ENCODE results near the gene C15orf39. TPM values are rescaled to one million over a fixed set of nuclear protein-coding genes. Genes with fewer than 3 reads are reported as not detected.

Gene C15orf39
- total RNA-seq, 4 donors from 2014 or later, result 12.3 to 33.3 (median 21.5) TPM

DNA sequence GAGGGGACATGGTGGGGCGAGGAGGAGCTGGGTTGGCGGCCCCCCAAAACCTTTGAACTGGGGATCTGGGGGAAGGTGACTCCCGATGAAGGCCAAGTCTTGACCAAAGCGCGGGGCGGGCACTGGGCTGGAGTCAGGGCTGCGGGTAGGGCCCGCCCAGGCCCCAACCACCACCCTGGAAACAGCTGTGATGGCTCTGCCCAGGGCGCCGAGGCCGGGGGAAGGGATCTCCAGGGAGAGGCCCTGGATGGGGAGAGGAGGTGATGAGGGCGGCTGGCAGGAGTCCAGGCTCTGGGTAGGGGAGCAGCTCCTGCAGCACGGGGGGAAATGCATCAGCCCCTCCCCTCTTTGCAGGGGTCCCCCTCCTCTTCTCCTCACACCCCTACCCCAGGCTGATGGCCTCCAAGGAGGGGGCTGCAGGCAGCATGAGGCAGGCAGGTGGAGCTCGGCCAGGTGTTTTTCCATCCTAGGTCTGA is 5.9 kb upstream of the C15orf39 start:
- no peak for DNase-seq
- H3K36me3 ChIP-seq, result no peaks in the 10 kb centered on the region
- H3K27me3 ChIP-seq, result no peaks in the 10 kb centered on the region
- 27 to 41% methylated on average over 3 to 4 of the region's 14 CpGs for WGBS, 2 donors
- intact Hi-C loops (cut with DNase I), result no loop called here
- H3K4me1 ChIP-seq, result peaks cover 13 to 33% (median 20%) of the 10 kb centered on the region in 3 donors
- no peaks in the 10 kb centered on the region for H3K9me3 ChIP-seq
- H3K27ac ChIP-seq, result no peak overlapping the region
- TF ChIP-seq POLR2A (IDR thresholded peaks at IDR 0.05), result no peak
- TF ChIP-seq, protein P1, sequence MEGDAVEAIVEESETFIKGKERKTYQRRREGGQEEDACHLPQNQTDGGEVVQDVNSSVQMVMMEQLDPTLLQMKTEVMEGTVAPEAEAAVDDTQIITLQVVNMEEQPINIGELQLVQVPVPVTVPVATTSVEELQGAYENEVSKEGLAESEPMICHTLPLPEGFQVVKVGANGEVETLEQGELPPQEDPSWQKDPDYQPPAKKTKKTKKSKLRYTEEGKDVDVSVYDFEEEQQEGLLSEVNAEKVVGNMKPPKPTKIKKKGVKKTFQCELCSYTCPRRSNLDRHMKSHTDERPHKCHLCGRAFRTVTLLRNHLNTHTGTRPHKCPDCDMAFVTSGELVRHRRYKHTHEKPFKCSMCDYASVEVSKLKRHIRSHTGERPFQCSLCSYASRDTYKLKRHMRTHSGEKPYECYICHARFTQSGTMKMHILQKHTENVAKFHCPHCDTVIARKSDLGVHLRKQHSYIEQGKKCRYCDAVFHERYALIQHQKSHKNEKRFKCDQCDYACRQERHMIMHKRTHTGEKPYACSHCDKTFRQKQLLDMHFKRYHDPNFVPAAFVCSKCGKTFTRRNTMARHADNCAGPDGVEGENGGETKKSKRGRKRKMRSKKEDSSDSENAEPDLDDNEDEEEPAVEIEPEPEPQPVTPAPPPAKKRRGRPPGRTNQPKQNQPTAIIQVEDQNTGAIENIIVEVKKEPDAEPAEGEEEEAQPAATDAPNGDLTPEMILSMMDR (IDR thresholded peaks at IDR 0.05), result no peak
- no peak overlapping the region for H3K4me3 ChIP-seq

DNA sequence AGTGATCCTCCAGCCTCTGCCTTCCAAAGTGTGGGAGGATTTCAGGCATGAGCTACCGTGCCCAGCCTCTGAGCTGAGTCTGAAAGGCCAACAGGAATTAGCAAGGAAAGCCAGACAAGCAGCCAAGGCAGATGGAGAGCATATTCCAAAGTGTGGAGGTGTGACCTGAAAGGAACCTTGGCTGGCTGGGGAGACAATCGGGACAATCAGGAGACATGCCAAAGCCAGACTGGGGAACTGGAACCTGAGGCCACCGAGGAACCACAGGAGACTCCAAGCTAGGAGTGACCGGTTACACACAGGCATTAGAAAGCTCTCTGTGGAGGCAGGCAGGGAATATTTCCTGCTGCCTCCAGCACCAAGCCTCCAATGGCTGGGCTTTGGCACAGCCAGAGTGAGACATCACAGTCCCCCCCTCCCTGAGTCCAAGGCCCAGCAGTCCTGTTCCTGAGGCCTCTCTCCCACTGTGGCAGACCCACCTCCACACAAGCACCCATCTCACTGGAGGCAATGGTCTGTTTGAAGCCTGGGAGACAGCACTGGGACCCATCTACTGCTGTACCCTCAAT is 4.5 kb upstream of the C15orf39 start:
- Histone ChIP-seq H3K9me3 (no peaks in the 10 kb centered on the region), H3K27ac (no peak overlapping the region), H3K4me3 (no peak overlapping the region), H3K27me3 (no peaks in the 10 kb centered on the region), H3K4me1 (peaks cover 20 to 41% (median 25%) of the 10 kb centered on the region in 3 donors), H3K36me3 (no peaks in the 10 kb centered on the region)
- WGBS, 2 donors, result 72 to 73% methylated on average over 3 of the region's 4 CpGs
- intact Hi-C loops (cut with DNase I), result no loop called here
- no peak for TF ChIP-seq POLR2A (IDR thresholded peaks at IDR 0.05)
- TF ChIP-seq, protein P1 (IDR thresholded peaks at IDR 0.05), result no peak
- DNase-seq, result no peak

DNA sequence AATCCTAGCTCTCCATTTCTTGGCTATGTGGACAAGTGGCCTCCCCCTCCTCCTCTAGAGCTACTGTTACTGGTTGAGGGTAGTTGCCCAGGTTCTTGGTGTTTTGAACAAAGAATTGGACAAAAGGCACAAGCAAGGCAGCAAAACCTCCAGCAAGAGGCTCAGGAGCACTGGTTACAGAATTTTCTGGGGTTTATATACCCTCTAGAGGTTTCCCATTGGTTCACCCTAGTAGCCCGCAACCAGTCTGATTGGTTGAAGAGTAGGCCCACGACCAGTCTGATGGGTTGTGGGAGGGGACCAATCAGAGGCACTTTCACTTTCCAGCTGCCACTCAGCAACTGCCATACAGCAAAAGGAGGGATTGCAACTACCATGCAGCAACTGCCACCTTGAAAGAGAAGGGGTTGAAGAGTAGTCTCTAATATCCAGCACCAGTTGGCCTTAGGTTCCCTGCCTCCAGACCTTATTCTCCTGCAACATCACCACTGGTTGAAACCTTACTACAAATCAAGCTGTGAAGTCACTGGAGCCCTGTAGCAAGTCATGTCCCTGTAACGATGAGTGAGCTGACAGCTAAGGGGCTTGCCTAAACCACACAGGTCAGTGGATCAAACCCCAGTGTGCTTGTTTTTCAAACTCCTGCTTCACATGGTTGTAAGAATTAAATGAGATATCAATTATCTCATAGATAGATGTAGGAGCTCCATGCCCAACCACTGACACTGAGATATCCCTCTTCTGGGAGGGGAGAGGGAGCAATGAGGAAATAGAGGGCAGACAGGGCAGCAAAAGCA is 2.9 kb upstream of the C15orf39 start:
- no peaks in the 10 kb centered on the region for H3K36me3 ChIP-seq
- H3K9me3 ChIP-seq, result no peaks in the 10 kb centered on the region
- WGBS, 2 donors, result 83 to 88% methylated on average over 1 to 2 of the region's 3 CpGs
- no peak overlapping the region for H3K4me3 ChIP-seq
- peak overlapping the region in 2 of 4 donors; percentile 95 for H3K27ac ChIP-seq
- TF ChIP-seq POLR2A (IDR thresholded peaks at IDR 0.05), result no peak
- TF ChIP-seq, protein P1 (IDR thresholded peaks at IDR 0.05), result no peak
- H3K27me3 ChIP-seq, result no peaks in the 10 kb centered on the region
- peaks cover 30 to 50% (median 33%) of the 10 kb centered on the region in 3 donors for H3K4me1 ChIP-seq
- intact Hi-C loops (cut with DNase I), result no loop called here
- no peak for DNase-seq

DNA sequence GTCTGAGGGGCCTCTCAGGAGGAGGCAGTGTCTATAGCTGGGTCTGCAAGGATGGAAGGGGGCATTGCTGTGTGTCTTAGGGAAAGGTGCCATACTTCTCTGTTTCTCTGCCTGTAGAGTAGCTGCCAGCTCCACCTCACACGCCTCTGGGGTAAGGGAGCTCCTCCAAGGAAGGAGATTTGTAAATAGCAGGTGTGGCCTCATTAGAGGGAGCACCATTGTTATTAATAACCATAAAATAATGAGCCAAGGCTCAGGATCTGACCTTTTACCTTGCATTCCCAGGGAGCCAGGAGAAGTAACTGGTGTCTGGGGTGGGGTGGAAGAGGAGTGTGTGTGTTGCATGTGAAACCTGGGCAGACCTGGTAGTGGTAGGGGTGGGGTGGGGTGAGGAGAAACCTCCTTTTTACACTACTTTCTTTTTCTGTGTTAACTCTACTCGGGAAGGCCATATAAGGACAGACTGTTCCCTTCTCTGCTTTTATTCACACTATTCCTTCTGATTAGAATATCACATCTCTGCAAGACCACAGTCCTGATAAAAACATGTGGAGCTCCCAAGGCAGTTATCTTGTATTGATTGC is 2.2 kb upstream of the C15orf39 start:
- peaks cover 37 to 57% (median 39%) of the 10 kb centered on the region in 3 donors for H3K4me1 ChIP-seq
- H3K4me3 ChIP-seq, result no peak overlapping the region
- TF ChIP-seq, protein P1 (IDR thresholded peaks at IDR 0.05), result no peak
- TF ChIP-seq POLR2A (IDR thresholded peaks at IDR 0.05), result no peak
- H3K27me3 ChIP-seq, result no peaks in the 10 kb centered on the region
- WGBS, 2 donors, result 50 to 80% methylated on average over 2 of the region's 2 CpGs
- no peak for DNase-seq
- H3K9me3 ChIP-seq, result no peaks in the 10 kb centered on the region
- intact Hi-C loops (cut with DNase I), result no loop called here
- H3K27ac ChIP-seq, result peak overlapping the region; percentile 95 to 99 (median 97)
- no peaks in the 10 kb centered on the region for H3K36me3 ChIP-seq

DNA sequence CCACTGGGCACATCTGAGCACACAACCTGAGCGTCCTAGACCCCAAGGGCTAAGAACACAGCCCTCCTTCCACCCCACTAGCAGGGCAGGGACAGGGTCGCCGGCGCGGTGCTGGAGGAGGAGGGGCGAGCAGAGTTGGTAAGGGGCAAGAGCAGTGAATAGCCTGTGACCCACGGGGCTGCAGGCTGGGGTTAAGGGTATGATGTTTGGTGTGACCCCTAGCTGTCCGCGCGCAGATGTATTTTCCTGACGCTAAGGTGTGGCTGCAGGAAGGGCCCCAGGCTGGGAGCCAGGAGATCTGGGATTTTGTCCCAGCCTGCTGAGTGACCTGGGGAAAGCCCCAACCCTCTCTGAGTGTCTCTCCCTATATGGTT is 1.3 kb upstream of the C15orf39 start:
- Histone ChIP-seq H3K4me3 (peak overlapping the region in 3 of 4 donors; percentile 75 to 98 (median 95)), H3K4me1 (peaks cover 39 to 62% (median 45%) of the 10 kb centered on the region in 3 donors), H3K9me3 (no peaks in the 10 kb centered on the region), H3K27ac (peak overlapping the region; percentile 95 to 99 (median 97)), H3K27me3 (no peaks in the 10 kb centered on the region), H3K36me3 (peaks cover 0 to 2% (median 0%) of the 10 kb centered on the region in 3 donors)
- no peak for DNase-seq
- intact Hi-C loops (cut with DNase I), result no loop called here
- TF ChIP-seq, protein P1 (IDR thresholded peaks at IDR 0.05), result no peak
- TF ChIP-seq POLR2A (IDR thresholded peaks at IDR 0.05), result no peak
- 22 to 32% methylated on average over 4 to 11 of the region's 11 CpGs for WGBS, 2 donors
